OCI-LY3 (cell line): ENCODE measurements around the gene TOMM7.

ENCODE experiments used
- EZH2phosphoT487 ChIP-seq: fragments of 200-600 bp; shearing (Covaris generic); IDR thresholded peaks from 2 replicates; pipeline ENCODE4 v1.6.1; 2018; ENCODE audit warnings: antibody characterized with exemption, mixed run types, low read depth
- TF ChIP-seq, protein P1 (sequence below): fragments of 200-600, 300-600 bp; sonication (generic); IDR thresholded peaks from 2 replicates; pipeline ENCODE4 v1.5.1; 2014; ENCODE audit warnings: antibody characterized with exemption, low read length, low read depth

DNA sequence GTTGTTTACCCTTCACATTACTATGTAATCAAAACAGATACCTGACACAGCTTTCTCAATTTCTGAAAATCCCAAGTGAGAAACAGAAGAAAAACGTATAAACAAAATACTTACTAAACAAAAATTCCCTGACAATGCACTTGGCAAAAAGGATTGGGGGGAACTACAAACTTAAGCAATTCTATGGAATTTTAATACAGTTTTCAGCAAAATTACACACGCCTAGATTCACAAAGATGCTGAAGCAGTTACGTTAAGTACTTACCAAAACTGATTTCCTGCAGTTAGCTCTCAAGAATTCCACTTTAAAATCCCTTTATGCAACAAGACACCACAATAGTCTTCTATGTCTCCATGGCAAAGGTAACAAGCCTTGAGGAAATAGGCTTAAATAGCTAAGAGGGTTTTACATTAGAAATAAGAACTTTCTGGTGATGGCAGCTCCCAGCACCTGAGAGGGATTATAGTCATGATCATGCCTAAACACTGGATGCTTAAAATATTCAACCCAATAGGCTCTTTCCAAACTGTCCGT, 10.8 kb downstream of the TOMM7 start:
- TF ChIP-seq, protein P1, sequence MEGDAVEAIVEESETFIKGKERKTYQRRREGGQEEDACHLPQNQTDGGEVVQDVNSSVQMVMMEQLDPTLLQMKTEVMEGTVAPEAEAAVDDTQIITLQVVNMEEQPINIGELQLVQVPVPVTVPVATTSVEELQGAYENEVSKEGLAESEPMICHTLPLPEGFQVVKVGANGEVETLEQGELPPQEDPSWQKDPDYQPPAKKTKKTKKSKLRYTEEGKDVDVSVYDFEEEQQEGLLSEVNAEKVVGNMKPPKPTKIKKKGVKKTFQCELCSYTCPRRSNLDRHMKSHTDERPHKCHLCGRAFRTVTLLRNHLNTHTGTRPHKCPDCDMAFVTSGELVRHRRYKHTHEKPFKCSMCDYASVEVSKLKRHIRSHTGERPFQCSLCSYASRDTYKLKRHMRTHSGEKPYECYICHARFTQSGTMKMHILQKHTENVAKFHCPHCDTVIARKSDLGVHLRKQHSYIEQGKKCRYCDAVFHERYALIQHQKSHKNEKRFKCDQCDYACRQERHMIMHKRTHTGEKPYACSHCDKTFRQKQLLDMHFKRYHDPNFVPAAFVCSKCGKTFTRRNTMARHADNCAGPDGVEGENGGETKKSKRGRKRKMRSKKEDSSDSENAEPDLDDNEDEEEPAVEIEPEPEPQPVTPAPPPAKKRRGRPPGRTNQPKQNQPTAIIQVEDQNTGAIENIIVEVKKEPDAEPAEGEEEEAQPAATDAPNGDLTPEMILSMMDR: no peak
- TF ChIP-seq EZH2phosphoT487: no peak
